PC-3 (cell line): Measurements from ENCODE around the gene JPH4. TPM values are rescaled to one million over a fixed set of nuclear protein-coding genes. Genes with fewer than 3 reads are reported as not detected.

ENCODE experiments used
- ATAC-seq: fragments of 200-7000 bp; cut with Tn5 transposase; 2 replicates; pipeline ENCODE4 v1.9.1; 2020; ENCODE audit warnings: mild to moderate bottlenecking, moderate library complexity
- BruUV-seq: library from RNA; stranded (reverse); fragments of 400-500 nt; replicated peaks from 2 replicates; lab custom pipeline; 2021; lab: Mats Ljungman, UMichigan
- CTCF ChIA-PET: fragments of 300-600 bp; sonication (Branson Sonifier 250); formaldehyde crosslinking; loops from one replicate; lab custom pipeline; 2022; ENCODE audit warnings: antibody characterized with exemption; lab: Charles Lee
- POLR2A ChIA-PET: fragments of 300-600 bp; sonication (Branson Sonifier 250); formaldehyde crosslinking; loops from one replicate; lab custom pipeline; 2022; ENCODE audit warnings: antibody characterized with exemption; ENCODE audit not compliant: unreplicated experiment; lab: Charles Lee
- DNase-seq: peaks from one replicate; pipeline ENCODE4 v3.0.0-alpha.2; 2015
- H2AFZ ChIP-seq: fragments of 300-600 bp; sonication (generic); 2 replicates; pipeline ENCODE4 v1.6.0; 2016; ENCODE audit warnings: antibody characterized with exemption, low read length
- H3F3A ChIP-seq: fragments of 300-600 bp; sonication (generic); one replicate; pipeline ENCODE4 v1.6.0; 2017; ENCODE audit warnings: antibody characterized with exemption, low read length, control low read depth, mild to moderate bottlenecking; ENCODE audit not compliant: unreplicated experiment
- H3K27ac ChIP-seq: fragments of 300-600 bp; sonication (generic); 2 replicates; pipeline ENCODE4 v1.5.1; 2016; ENCODE audit warnings: mild to moderate bottlenecking, low read length
- H3K27me3 ChIP-seq: fragments of 300-600 bp; sonication (generic); 2 replicates; pipeline ENCODE4 v1.6.1; 2016; ENCODE audit warnings: low read length, mixed read lengths
- H3K36me3 ChIP-seq: fragments of 300-600 bp; sonication (generic); 2 replicates; pipeline ENCODE4 v1.6.1; 2016; ENCODE audit warnings: low read depth, mixed run types, low read length, mixed read lengths
- H3K4me1 ChIP-seq: fragments of 300-600 bp; sonication (generic); 2 replicates; pipeline ENCODE4 v1.5.1; 2016; ENCODE audit warnings: low read length; ENCODE audit not compliant: insufficient read depth
- H3K4me2 ChIP-seq: fragments of 300-600 bp; sonication (generic); 2 replicates; pipeline ENCODE4 v1.6.0; 2016; ENCODE audit warnings: low read length
- H3K4me3 ChIP-seq: fragments of 300-600 bp; sonication (generic); 2 replicates; pipeline ENCODE4 v1.5.1; 2016; ENCODE audit warnings: mild to moderate bottlenecking, low read length, mixed read lengths
- H3K79me2 ChIP-seq: fragments of 300-600 bp; sonication (generic); 2 replicates; pipeline ENCODE4 v1.6.1; 2017; ENCODE audit warnings: low read length, mixed read lengths
- H3K9ac ChIP-seq: fragments of 300-600 bp; sonication (generic); 2 replicates; pipeline ENCODE4 v1.6.0; 2016; ENCODE audit warnings: mild to moderate bottlenecking, low read length
- H3K9me2 ChIP-seq: fragments of 300-600 bp; sonication (generic); replicated peaks from 2 replicates; pipeline ENCODE4 v1.6.1; 2016; ENCODE audit warnings: mixed run types, low read length, mixed read lengths
- H3K9me3 ChIP-seq: fragments of 300-600 bp; sonication (generic); 2 replicates; pipeline ENCODE4 v1.6.1; 2016; ENCODE audit warnings: low read length, mixed read lengths
- H4K20me1 ChIP-seq: fragments of 300-600 bp; sonication (generic); 2 replicates; pipeline ENCODE4 v1.6.1; 2016; ENCODE audit warnings: low read length, mixed read lengths
- EZH2 ChIP-seq: fragments of 300-600 bp; sonication (generic); IDR thresholded peaks from one replicate; pipeline ENCODE4 v1.6.1; 2017; ENCODE audit warnings: antibody characterized with exemption, mild to moderate bottlenecking, low read length; ENCODE audit not compliant: unreplicated experiment
- EZH2phosphoT487 ChIP-seq: fragments of 300-600 bp; sonication (generic); IDR thresholded peaks from 2 replicates; pipeline ENCODE4 v1.6.1; 2018; ENCODE audit warnings: mild to moderate bottlenecking, antibody characterized with exemption, low read length, borderline replicate concordance
- intact Hi-C: fragments of 100-400 bp; cut with micrococcal nuclease; formaldehyde crosslinking; loops from 2 replicates; pipeline ENCODE4 v1.9.0; 2023
- total RNA-seq: library from RNA; depleted of rRNA; stranded (reverse); fragments of >200 nt; gene quantifications from 2 replicates; pipeline ENCODE4 v1.2.3, GENCODE V29; 2014
- TF ChIP-seq, protein P1 (sequence below): fragments of 300-600 bp; sonication (generic); conservative IDR thresholded peaks from 2 replicates; pipeline ENCODE4 v1.5.1; 2017; ENCODE audit warnings: antibody characterized with exemption, low read depth, mild to moderate bottlenecking, low read length

Gene JPH4
- total RNA-seq, 1 experiment from 2014 or later, result not detected

DNA sequence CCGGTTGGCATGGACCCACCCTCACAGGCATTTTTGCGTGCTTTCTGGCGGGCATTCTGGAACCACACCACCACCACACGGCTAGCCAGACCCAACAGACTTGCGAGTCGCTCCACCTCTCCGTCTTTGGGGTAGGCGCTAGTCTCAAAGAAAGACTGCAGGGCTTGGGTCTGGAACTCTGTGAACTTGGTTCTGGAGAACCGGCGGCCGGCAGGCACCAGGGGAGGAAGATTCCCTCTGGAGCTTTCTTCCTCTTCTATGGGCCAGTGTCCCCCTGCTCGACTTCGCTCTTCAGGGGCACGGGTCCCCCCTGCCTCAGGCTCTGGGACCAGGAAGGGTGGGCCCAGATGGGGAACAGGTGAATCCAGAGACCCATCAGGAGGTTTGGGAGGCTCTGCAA, 53.6 kb downstream of the JPH4 start:
- ATAC-seq (no peak), DNase-seq (no peak)
- Histone ChIP-seq H3K27ac (no peak overlapping the region), H3F3A (no peaks in the 10 kb centered on the region), H4K20me1 (no peaks in the 10 kb centered on the region), H3K79me2 (no peaks in the 10 kb centered on the region), H2AFZ (no peak overlapping the region), H3K27me3 (no peaks in the 10 kb centered on the region), H3K9me2 (no peaks in the 10 kb centered on the region), H3K4me2 (no peak overlapping the region), H3K4me1 (no peaks in the 10 kb centered on the region), H3K36me3 (no peaks in the 10 kb centered on the region), H3K9me3 (no peaks in the 10 kb centered on the region), H3K9ac (no peak overlapping the region), H3K4me3 (no peak overlapping the region)
- BruUV-seq, result no TSS peak
- intact Hi-C loops, result no loop called here
- ChIA-PET POLR2A (no interaction called here), CTCF (interaction anchor here (0.6 kb wide), 1 partner anchor 584 kb away, joined by 3 read pairs; no protein-coding TSS in a partner anchor)
- TF ChIP-seq, protein P1, sequence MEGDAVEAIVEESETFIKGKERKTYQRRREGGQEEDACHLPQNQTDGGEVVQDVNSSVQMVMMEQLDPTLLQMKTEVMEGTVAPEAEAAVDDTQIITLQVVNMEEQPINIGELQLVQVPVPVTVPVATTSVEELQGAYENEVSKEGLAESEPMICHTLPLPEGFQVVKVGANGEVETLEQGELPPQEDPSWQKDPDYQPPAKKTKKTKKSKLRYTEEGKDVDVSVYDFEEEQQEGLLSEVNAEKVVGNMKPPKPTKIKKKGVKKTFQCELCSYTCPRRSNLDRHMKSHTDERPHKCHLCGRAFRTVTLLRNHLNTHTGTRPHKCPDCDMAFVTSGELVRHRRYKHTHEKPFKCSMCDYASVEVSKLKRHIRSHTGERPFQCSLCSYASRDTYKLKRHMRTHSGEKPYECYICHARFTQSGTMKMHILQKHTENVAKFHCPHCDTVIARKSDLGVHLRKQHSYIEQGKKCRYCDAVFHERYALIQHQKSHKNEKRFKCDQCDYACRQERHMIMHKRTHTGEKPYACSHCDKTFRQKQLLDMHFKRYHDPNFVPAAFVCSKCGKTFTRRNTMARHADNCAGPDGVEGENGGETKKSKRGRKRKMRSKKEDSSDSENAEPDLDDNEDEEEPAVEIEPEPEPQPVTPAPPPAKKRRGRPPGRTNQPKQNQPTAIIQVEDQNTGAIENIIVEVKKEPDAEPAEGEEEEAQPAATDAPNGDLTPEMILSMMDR, result no peak
- TF ChIP-seq EZH2, result no peak
- no peak for TF ChIP-seq EZH2phosphoT487

DNA sequence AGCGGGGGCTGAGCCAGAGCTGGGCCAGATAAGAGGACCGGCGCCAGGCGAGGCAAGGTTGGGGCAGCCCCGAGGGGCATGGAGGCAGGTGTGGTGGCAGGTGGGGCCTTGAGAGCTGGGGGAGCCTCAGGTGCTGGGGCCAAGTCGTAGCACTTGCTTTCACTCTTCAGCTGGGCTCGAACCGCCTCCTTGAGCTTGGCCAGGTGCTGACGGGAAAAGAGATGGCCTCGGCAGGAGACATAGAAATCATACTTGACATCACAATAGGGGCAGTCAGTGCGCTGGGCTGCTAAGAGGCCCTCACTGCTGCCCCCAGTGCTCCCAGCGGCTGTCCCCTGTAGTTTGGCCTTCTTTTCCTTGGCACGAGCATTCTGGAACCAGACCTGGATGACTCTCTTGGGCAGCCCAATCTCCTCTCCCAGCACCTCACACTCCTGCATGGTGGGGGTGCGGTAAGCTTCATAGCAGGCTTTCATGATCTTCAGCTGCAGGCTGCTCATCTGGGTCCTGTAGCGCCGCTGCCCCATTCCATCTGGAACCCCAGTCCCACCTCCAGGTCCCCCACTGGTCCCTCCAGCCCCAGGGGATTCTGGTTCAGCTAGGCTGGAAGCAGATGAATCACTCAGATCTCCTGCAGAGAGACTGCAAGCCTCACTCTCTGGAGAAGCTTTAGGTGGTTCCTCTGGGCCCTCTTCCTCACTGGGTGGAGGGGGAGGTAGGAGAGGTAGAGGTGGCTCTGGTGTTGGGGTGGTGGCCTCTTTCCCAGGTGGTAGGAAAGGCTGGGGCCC, 55.2 kb downstream of the JPH4 start:
- Histone ChIP-seq H2AFZ (no peak overlapping the region), H3K4me1 (no peaks in the 10 kb centered on the region), H3K9me3 (no peaks in the 10 kb centered on the region), H3F3A (no peaks in the 10 kb centered on the region), H3K27ac (no peak overlapping the region), H3K4me3 (no peak overlapping the region), H3K9me2 (no peaks in the 10 kb centered on the region), H3K27me3 (no peaks in the 10 kb centered on the region), H3K79me2 (no peaks in the 10 kb centered on the region), H3K4me2 (no peak overlapping the region), H3K36me3 (no peaks in the 10 kb centered on the region), H3K9ac (no peak overlapping the region), H4K20me1 (no peaks in the 10 kb centered on the region)
- TF ChIP-seq EZH2 (no peak), EZH2phosphoT487 (no peak)
- TF ChIP-seq, protein P1, result no peak
- DNase-seq (no peak), ATAC-seq (no peak)
- ChIA-PET POLR2A (no interaction called here), CTCF (no interaction called here)
- no TSS peak for BruUV-seq
- intact Hi-C loops, result no loop called here

DNA sequence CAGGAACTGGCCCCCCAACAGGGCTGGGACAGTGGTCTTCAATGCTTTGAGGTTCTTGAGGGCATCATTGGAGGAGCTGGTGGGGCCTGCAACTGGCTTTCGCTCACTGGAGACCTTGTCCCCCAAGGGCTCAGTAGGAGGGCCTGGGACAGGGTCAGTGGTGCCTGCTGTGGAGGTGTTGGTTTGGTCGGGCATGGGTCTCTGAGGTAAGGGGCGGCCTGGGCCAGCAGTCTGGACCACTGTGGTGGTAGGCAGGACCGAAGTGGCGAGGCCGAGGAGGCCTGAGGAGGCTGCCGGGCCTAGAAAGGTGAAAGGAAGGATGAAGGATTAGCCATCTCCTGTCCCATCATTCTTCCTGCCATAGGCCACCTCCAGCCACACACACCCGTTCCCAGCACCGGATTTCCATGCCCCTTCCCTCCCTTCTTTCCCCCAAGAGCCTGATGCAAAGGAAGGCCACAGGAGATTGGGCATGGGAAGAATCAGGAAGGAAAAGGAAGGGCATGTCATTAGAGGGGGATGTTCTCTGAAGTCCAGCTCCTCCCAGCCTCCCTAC, 55.9 kb downstream of the JPH4 start:
- BruUV-seq, result no TSS peak
- Histone ChIP-seq H3K9ac (no peak overlapping the region), H3K36me3 (no peaks in the 10 kb centered on the region), H4K20me1 (no peaks in the 10 kb centered on the region), H3K27me3 (no peaks in the 10 kb centered on the region), H2AFZ (no peak overlapping the region), H3F3A (no peaks in the 10 kb centered on the region), H3K4me3 (no peak overlapping the region), H3K27ac (no peak overlapping the region), H3K9me2 (no peaks in the 10 kb centered on the region), H3K4me2 (no peak overlapping the region), H3K79me2 (no peaks in the 10 kb centered on the region), H3K4me1 (no peaks in the 10 kb centered on the region), H3K9me3 (no peaks in the 10 kb centered on the region)
- POLR2A ChIA-PET, result no interaction called here
- DNase-seq (no peak), ATAC-seq (no peak)
- CTCF ChIA-PET, result no interaction called here
- intact Hi-C loops, result no loop called here
- TF ChIP-seq EZH2, result no peak
- no peak for TF ChIP-seq EZH2phosphoT487
- TF ChIP-seq, protein P1, result no peak
